Keratinocyte (primary cell): ENCODE measurements around the gene C11orf71.

Experiments
- EZH2 ChIP-seq: IDR thresholded peaks from one replicate; pipeline ENCODE4 v1.6.1; 2012; ENCODE audit warnings: inconsistent platforms, mild to moderate bottlenecking, low read length, moderate library complexity
- TF ChIP-seq, protein P1 (sequence below), 3 experiments: IDR thresholded peaks in 1 of 3; conservative IDR thresholded peaks in 1 of 3; optimal IDR thresholded peaks in 1 of 3; 2 replicates in 2 of 3; 3 replicates in 1 of 3; pipeline versions ENCODE3 to v1.5.1; 2011; ENCODE audit warnings: low read length in 3 of 3, mild to moderate bottlenecking in 3 of 3, moderate library complexity in 2 of 3, control low read depth in 1 of 3, inconsistent platforms in 1 of 3; ENCODE audit not compliant: insufficient read depth in 2 of 3; ENCODE audit errors: extremely low read depth in 1 of 3

DNA sequence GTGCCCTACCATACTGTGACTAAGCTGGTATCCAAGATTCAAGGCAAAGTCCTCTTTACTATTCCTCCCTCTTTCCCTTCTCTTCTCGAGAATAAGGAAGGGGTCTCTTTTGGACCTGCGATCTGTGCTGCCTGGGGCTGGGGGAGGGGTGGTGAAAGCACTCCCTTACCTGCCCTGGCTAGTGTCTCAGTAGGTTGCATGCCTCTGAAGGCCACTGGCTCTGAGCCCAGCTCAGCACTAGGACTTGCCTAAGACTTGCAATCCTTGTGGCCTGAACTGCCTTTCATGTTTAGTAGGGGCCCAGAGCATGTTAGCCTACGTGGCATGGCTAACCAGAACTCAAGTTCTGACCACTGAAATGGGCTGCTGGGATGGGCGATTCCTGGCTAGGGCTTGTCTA lies 26.0 kb upstream of the C11orf71 start:
- TF ChIP-seq, protein P1, sequence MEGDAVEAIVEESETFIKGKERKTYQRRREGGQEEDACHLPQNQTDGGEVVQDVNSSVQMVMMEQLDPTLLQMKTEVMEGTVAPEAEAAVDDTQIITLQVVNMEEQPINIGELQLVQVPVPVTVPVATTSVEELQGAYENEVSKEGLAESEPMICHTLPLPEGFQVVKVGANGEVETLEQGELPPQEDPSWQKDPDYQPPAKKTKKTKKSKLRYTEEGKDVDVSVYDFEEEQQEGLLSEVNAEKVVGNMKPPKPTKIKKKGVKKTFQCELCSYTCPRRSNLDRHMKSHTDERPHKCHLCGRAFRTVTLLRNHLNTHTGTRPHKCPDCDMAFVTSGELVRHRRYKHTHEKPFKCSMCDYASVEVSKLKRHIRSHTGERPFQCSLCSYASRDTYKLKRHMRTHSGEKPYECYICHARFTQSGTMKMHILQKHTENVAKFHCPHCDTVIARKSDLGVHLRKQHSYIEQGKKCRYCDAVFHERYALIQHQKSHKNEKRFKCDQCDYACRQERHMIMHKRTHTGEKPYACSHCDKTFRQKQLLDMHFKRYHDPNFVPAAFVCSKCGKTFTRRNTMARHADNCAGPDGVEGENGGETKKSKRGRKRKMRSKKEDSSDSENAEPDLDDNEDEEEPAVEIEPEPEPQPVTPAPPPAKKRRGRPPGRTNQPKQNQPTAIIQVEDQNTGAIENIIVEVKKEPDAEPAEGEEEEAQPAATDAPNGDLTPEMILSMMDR (optimal IDR thresholded peaks at IDR 0.05 in 1 of 3, IDR thresholded peaks at IDR 0.05 in 1 of 3, conservative IDR thresholded peaks at IDR 0.05 in 1 of 3; ENCODE audit: extremely low read depth in 1 of 3, insufficient read depth in 2 of 3, low read length in 3 of 3) = no peak
- no peak for TF ChIP-seq EZH2
